SK-N-SH (cell line): ENCODE measurements around the gene MISP3. TPM values are rescaled to one million over a fixed set of nuclear protein-coding genes. Genes with fewer than 3 reads are reported as not detected.

ENCODE experiments used
- CTCF ChIA-PET: fragments of 300-600, 350-600 bp; formaldehyde crosslinking; extraction: SDS; loops from one replicate; lab custom pipeline; 2021; lab: Yijun Ruan, JAX
- POLR2A ChIA-PET: fragments of 350-600 bp; sonication (Branson Sonifier 250); formaldehyde crosslinking; extraction: SDS; loops from one replicate; lab custom pipeline; 2020; ENCODE audit warnings: antibody characterized with exemption, inconsistent platforms; lab: Yijun Ruan, JAX
- DNase-seq: peaks from one replicate; pipeline ENCODE4 v3.0.0; 2012
- H2AFZ ChIP-seq: fragments of 200-600 bp; sonication (generic); 2 replicates; pipeline ENCODE4 v1.8.1; 2016; ENCODE audit warnings: antibody characterized with exemption, mild to moderate bottlenecking, low read depth
- H3F3A ChIP-seq: fragments of 200-600 bp; sonication (generic); replicated peaks from 2 replicates; pipeline ENCODE3; 2016; ENCODE audit warnings: antibody characterized with exemption, mild to moderate bottlenecking; ENCODE audit not compliant: insufficient read depth
- H3K27ac ChIP-seq, 2 experiments: fragments of 200-500 bp in 1 of 2; fragments of 200-600 bp in 1 of 2; sonication (Bioruptor generic) in 1 of 2; sonication (generic), shearing (Covaris generic) in 1 of 2; 2 replicates each; pipeline versions ENCODE4 v1.5.1 to v1.6.1; 2014 to 2016; ENCODE audit warnings: low read depth in 2 of 2, inconsistent platforms in 1 of 2, low read length in 1 of 2, mild to moderate bottlenecking in 1 of 2, mixed read lengths in 1 of 2
- H3K27me3 ChIP-seq: fragments of 200-600 bp; sonication (generic), shearing (Covaris generic); 2 replicates; pipeline ENCODE4 v1.6.1; 2016; ENCODE audit warnings: mixed run types; ENCODE audit not compliant: insufficient read depth
- H3K36me3 ChIP-seq, 2 experiments: fragments of 200-500 bp in 1 of 2; fragments of 200-600 bp in 1 of 2; sonication (Bioruptor generic) in 1 of 2; sonication (generic) in 1 of 2; replicated peaks in 1 of 2; 2 replicates each; pipeline versions ENCODE3 to v1.5.1; 2014 to 2016; ENCODE audit warnings: low read length in 1 of 2, mild to moderate bottlenecking in 1 of 2; ENCODE audit not compliant: insufficient read depth in 2 of 2, control insufficient read depth in 1 of 2
- H3K4me1 ChIP-seq, 2 experiments: fragments of 200-500 bp in 1 of 2; fragments of 200-600 bp in 1 of 2; sonication (Bioruptor generic) in 1 of 2; sonication (generic), shearing (Covaris generic) in 1 of 2; 2 replicates each; pipeline versions ENCODE4 v1.5.1 to v1.6.1; 2014 to 2016; ENCODE audit warnings: low read depth in 1 of 2, low read length in 1 of 2, mixed run types in 1 of 2; ENCODE audit not compliant: insufficient read depth in 2 of 2, control insufficient read depth in 1 of 2
- H3K4me2 ChIP-seq: fragments of 200-600 bp; sonication (generic), shearing (Covaris generic); 2 replicates; pipeline ENCODE4 v1.6.1; 2017; ENCODE audit warnings: mixed run types
- H3K4me3 ChIP-seq, 2 experiments: fragments of 200-500 bp in 1 of 2; fragments of 200-600 bp in 1 of 2; sonication (Bioruptor generic) in 1 of 2; sonication (generic), shearing (Covaris generic) in 1 of 2; 2 replicates each; pipeline versions ENCODE4 v1.5.1 to v1.8.1; 2014 to 2016; ENCODE audit warnings: low read depth in 2 of 2, inconsistent platforms in 1 of 2, low read length in 1 of 2, mild to moderate bottlenecking in 1 of 2, mixed read lengths in 1 of 2, moderate library complexity in 1 of 2
- H3K79me2 ChIP-seq: fragments of 200-600 bp; sonication (generic); 2 replicates; pipeline ENCODE4 v1.8.1; 2017; ENCODE audit warnings: mild to moderate bottlenecking; ENCODE audit not compliant: insufficient read depth
- H3K9ac ChIP-seq: fragments of 200-600 bp; sonication (generic); 2 replicates; pipeline ENCODE4 v1.6.1; 2017; ENCODE audit warnings: mixed run types
- H3K9me2 ChIP-seq: fragments of 200-600 bp; sonication (generic); 2 replicates; pipeline ENCODE4 v1.6.1; 2017; ENCODE audit warnings: mixed run types
- H3K9me3 ChIP-seq: fragments of 200-600 bp; sonication (generic); 2 replicates; pipeline ENCODE4 v1.6.1; 2017; ENCODE audit warnings: mixed run types, mild to moderate bottlenecking, moderate library complexity
- H4K20me1 ChIP-seq: fragments of 200-600 bp; sonication (generic); 2 replicates; pipeline ENCODE4 v1.6.1; 2017; ENCODE audit warnings: mild to moderate bottlenecking, mixed run types; ENCODE audit not compliant: insufficient read depth
- CHD2 ChIP-seq: fragments of 150-350 bp; IDR thresholded peaks from 2 replicates; pipeline ENCODE4 v1.6.1; 2018; ENCODE audit warnings: low read length; ENCODE audit not compliant: partially characterized antibody
- EP300 ChIP-seq, 2 experiments: IDR thresholded peaks; 2 replicates each; pipeline versions ENCODE4 v1.4.0 to v1.6.1; 2012; ENCODE audit warnings: borderline replicate concordance in 1 of 2, low read depth in 1 of 2, low read length in 1 of 2
- FOSL2 ChIP-seq: IDR thresholded peaks from 2 replicates; pipeline ENCODE4 v1.4.0; 2012; ENCODE audit warnings: low read depth, mild to moderate bottlenecking, moderate library complexity, borderline replicate concordance
- FOXJ3 ChIP-seq: sonication (generic); formaldehyde crosslinking; IDR thresholded peaks from 2 replicates; pipeline ENCODE4 v1.5.1; 2020; ENCODE audit warnings: mild to moderate bottlenecking, missing genetic modification reagents
- FOXM1 ChIP-seq: IDR thresholded peaks from 2 replicates; pipeline ENCODE4 v1.4.0; 2012; ENCODE audit warnings: low read depth, mild to moderate bottlenecking
- GATA2 ChIP-seq: sonication (generic); formaldehyde crosslinking; IDR thresholded peaks from 2 replicates; pipeline ENCODE4 v1.5.0; 2020; ENCODE audit warnings: mild to moderate bottlenecking, missing genetic modification reagents
- MXI1 ChIP-seq: IDR thresholded peaks from 2 replicates; pipeline ENCODE4 v1.6.1; 2012; ENCODE audit warnings: mild to moderate bottlenecking, low read depth, low read length, improper control_type of control experiment
- NFIC ChIP-seq: IDR thresholded peaks from 2 replicates; pipeline ENCODE4 v1.4.0; 2012; ENCODE audit warnings: borderline replicate concordance
- POLR2AphosphoS5 ChIP-seq: IDR thresholded peaks from 2 replicates; pipeline ENCODE4 v1.6.1; 2012; ENCODE audit warnings: low read depth, low read length
- RAD21 ChIP-seq: IDR thresholded peaks from 2 replicates; pipeline ENCODE4 v1.6.1; 2012; ENCODE audit warnings: mild to moderate bottlenecking, low read length
- RXRA ChIP-seq: IDR thresholded peaks from 2 replicates; pipeline ENCODE4 v1.4.0; 2012; ENCODE audit warnings: low read depth, mild to moderate bottlenecking, borderline replicate concordance
- SMC3 ChIP-seq: IDR thresholded peaks from 2 replicates; pipeline ENCODE4 v1.6.1; 2012; ENCODE audit warnings: low read depth, low read length, improper control_type of control experiment
- TCF12 ChIP-seq: IDR thresholded peaks from 2 replicates; pipeline ENCODE4 v1.4.0; 2012
- TEAD4 ChIP-seq: IDR thresholded peaks from 2 replicates; pipeline ENCODE4 v1.4.0; 2012; ENCODE audit warnings: mild to moderate bottlenecking, borderline replicate concordance; ENCODE audit not compliant: insufficient read depth
- YY1 ChIP-seq: IDR thresholded peaks from 2 replicates; pipeline ENCODE4 v1.4.0; 2012; ENCODE audit warnings: low read depth, mild to moderate bottlenecking
- WGBS: methylation state at CpG from one replicate; pipeline ENCODE4 v1.1.6; 2017; ENCODE audit warnings: low lambda C conversion rate; 5-methylcytosine and 5-hydroxymethylcytosine counted together
- polyA plus RNA-seq, 3 experiments: library from polyadenylated mRNA; depleted of rRNA; stranded (reverse); fragments of >200 nt; gene quantifications; 2 replicates each; pipeline ENCODE4 v1.2.3, GENCODE V29; 2012
- TF ChIP-seq, protein P1 (sequence below): IDR thresholded peaks from 2 replicates; pipeline ENCODE4 v1.4.0; 2012; ENCODE audit warnings: low read depth
- TF ChIP-seq, protein P2 (sequence below): fragments of 150-350 bp; IDR thresholded peaks from 2 replicates; pipeline ENCODE4 v1.6.1; 2017; ENCODE audit warnings: antibody characterized with exemption, low read length, low read depth, borderline replicate concordance
- TF ChIP-seq, protein P3 (sequence below): fragments of 200-600 bp; sonication (generic); IDR thresholded peaks from 2 replicates; pipeline ENCODE4 v1.6.1; 2017; ENCODE audit warnings: antibody characterized with exemption, mild to moderate bottlenecking, moderate library complexity
- TF ChIP-seq, protein P4 (sequence below): IDR thresholded peaks from 2 replicates; pipeline ENCODE4 v1.6.1; 2012; ENCODE audit warnings: mild to moderate bottlenecking, low read depth, low read length, moderate library complexity
- TF ChIP-seq, protein P5 (sequence below): IDR thresholded peaks from 2 replicates; pipeline ENCODE4 v1.4.0; 2012; ENCODE audit warnings: low read depth, borderline replicate concordance

The MISP3 gene
- polyA plus RNA-seq, 1 of the 3 experiments (the other 2 are of a cell fraction), result 2.6 TPM

DNA sequence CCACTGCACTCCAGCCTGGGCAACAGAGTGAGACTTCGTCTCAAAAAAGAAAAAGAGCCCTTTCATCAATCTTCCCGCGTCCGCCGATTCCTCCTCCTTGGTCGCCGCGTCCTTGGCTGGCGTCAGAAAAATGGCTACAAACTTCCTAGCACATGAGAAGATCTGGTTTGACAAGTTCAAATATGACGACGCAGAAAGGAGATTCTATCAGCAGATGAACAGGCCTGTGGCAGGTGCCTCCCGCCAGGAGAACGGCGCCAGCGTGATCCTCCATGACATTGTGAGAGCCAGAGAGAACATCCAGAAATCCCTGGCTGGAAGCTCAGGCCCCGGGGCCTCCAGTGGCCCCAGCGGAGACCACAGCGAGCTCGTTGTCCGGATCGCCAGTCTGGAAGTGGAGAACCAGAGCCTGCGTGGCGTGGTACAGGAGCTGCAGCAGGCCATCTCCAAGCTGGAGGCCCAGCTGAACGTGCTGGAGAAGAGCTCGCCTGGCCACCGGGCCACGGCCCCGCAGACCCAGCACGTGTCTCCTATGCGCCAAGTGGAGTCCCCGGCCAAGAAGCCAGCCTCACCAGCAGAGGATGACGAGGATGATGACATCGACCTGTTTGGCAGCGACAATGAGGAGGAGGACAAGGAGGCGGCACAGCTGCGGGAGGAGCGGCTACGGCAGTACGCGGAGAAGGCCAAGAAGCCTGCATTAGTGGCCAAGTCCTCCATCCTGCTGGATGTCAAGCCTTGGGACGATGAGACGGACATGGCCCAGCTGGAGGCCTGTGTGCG, 2.1 kb upstream of the MISP3 start:
- Histone ChIP-seq H3K4me2 (no peak overlapping the region), H3F3A (no peaks in the 10 kb centered on the region), H3K4me1 (peaks cover 0 to 14% of the 10 kb centered on the region in 2 experiments; a peak in 1 of 4 replicates), H3K79me2 (no peaks in the 10 kb centered on the region), H3K9ac (no peak overlapping the region)
- DNase-seq, result no peak
- CTCF ChIA-PET, result interaction anchor here (0.6 to 6.7 kb wide), 16 partner anchors 11 to 410 kb away, joined by 3 to 146 read pairs (median 6); partner anchors contain the start of genes ASF1B, C19orf67, IL27RA and NANOS3
- TF ChIP-seq YY1 (no peak), EP300 (IDR thresholded peaks at IDR 0.05; ENCODE audit: borderline replicate concordance in 1 of 2, low read depth in 1 of 2, low read length in 1 of 2) (no peak), TCF12 (no peak), NFIC (no peak), SMC3 (no peak), FOSL2 (no peak), MXI1 (no peak), TEAD4 (no peak), CHD2 (no peak), RAD21 (no peak), RXRA (no peak), FOXM1 (no peak), GATA2 (CRISPR knock-in tag) (no peak), FOXJ3 (CRISPR knock-in tag) (no peak), POLR2AphosphoS5 (no peak)
- TF ChIP-seq, protein P1, sequence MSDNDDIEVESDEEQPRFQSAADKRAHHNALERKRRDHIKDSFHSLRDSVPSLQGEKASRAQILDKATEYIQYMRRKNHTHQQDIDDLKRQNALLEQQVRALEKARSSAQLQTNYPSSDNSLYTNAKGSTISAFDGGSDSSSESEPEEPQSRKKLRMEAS, result no peak
- TF ChIP-seq, protein P2, sequence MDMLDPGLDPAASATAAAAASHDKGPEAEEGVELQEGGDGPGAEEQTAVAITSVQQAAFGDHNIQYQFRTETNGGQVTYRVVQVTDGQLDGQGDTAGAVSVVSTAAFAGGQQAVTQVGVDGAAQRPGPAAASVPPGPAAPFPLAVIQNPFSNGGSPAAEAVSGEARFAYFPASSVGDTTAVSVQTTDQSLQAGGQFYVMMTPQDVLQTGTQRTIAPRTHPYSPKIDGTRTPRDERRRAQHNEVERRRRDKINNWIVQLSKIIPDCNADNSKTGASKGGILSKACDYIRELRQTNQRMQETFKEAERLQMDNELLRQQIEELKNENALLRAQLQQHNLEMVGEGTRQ, result no peak
- TF ChIP-seq, protein P3, sequence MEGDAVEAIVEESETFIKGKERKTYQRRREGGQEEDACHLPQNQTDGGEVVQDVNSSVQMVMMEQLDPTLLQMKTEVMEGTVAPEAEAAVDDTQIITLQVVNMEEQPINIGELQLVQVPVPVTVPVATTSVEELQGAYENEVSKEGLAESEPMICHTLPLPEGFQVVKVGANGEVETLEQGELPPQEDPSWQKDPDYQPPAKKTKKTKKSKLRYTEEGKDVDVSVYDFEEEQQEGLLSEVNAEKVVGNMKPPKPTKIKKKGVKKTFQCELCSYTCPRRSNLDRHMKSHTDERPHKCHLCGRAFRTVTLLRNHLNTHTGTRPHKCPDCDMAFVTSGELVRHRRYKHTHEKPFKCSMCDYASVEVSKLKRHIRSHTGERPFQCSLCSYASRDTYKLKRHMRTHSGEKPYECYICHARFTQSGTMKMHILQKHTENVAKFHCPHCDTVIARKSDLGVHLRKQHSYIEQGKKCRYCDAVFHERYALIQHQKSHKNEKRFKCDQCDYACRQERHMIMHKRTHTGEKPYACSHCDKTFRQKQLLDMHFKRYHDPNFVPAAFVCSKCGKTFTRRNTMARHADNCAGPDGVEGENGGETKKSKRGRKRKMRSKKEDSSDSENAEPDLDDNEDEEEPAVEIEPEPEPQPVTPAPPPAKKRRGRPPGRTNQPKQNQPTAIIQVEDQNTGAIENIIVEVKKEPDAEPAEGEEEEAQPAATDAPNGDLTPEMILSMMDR, result no peak
- TF ChIP-seq, protein P4, sequence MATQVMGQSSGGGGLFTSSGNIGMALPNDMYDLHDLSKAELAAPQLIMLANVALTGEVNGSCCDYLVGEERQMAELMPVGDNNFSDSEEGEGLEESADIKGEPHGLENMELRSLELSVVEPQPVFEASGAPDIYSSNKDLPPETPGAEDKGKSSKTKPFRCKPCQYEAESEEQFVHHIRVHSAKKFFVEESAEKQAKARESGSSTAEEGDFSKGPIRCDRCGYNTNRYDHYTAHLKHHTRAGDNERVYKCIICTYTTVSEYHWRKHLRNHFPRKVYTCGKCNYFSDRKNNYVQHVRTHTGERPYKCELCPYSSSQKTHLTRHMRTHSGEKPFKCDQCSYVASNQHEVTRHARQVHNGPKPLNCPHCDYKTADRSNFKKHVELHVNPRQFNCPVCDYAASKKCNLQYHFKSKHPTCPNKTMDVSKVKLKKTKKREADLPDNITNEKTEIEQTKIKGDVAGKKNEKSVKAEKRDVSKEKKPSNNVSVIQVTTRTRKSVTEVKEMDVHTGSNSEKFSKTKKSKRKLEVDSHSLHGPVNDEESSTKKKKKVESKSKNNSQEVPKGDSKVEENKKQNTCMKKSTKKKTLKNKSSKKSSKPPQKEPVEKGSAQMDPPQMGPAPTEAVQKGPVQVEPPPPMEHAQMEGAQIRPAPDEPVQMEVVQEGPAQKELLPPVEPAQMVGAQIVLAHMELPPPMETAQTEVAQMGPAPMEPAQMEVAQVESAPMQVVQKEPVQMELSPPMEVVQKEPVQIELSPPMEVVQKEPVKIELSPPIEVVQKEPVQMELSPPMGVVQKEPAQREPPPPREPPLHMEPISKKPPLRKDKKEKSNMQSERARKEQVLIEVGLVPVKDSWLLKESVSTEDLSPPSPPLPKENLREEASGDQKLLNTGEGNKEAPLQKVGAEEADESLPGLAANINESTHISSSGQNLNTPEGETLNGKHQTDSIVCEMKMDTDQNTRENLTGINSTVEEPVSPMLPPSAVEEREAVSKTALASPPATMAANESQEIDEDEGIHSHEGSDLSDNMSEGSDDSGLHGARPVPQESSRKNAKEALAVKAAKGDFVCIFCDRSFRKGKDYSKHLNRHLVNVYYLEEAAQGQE, result no peak
- TF ChIP-seq, protein P5, sequence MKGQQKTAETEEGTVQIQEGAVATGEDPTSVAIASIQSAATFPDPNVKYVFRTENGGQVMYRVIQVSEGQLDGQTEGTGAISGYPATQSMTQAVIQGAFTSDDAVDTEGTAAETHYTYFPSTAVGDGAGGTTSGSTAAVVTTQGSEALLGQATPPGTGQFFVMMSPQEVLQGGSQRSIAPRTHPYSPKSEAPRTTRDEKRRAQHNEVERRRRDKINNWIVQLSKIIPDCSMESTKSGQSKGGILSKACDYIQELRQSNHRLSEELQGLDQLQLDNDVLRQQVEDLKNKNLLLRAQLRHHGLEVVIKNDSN, result no peak
- TF ChIP-seq, all 33 proteins: peak for 0
- H2AFZ ChIP-seq, result no peak overlapping the region
- H3K9me2 ChIP-seq, result no peaks in the 10 kb centered on the region
- H4K20me1 ChIP-seq, result no peaks in the 10 kb centered on the region
- H3K27ac ChIP-seq, result no peak overlapping the region
- no peaks in the 10 kb centered on the region for H3K27me3 ChIP-seq
- POLR2A ChIA-PET, result interaction anchor here (1.0 kb wide), 1 partner anchor 64 kb away, joined by 3 read pairs; the partner anchor contains the start of gene RFX1
- no peaks in the 10 kb centered on the region for H3K9me3 ChIP-seq
- H3K36me3 ChIP-seq, result no peaks in the 10 kb centered on the region
- H3K4me3 ChIP-seq, result no peak overlapping the region
- 95% methylated on average over 32 of the region's 43 CpGs for WGBS
